ENCODE data around the gene ERN1. TPM values are rescaled to one million over a fixed set of nuclear protein-coding genes. Genes with fewer than 3 reads are reported as not detected.

Gene ERN1
- polyA plus RNA-seq, 3 donors: 11.0 to 27.5 (median 13.7) TPM

GRCh38 chr17:63999680-64000531 lies 130.0 kb downstream of the ERN1 start:
- Histone ChIP-seq H3K4me2 (replicated peaks; ENCODE audit: extremely low read depth, low read length, poor library complexity, severe bottlenecking) (no peak overlapping the region), H3K4me1 (ENCODE audit: control insufficient read depth in 1 of 2, insufficient read depth in 2 of 2, low read length in 2 of 2) (peaks cover 42 to 43% of the 10 kb centered on the region in 2 donors), H3K36me3 (replicated peaks in 1 of 2; ENCODE audit: control insufficient read depth in 1 of 2, insufficient read depth in 2 of 2, low read length in 2 of 2) (peaks cover 29 to 30% of the 10 kb centered on the region in 2 donors), H3K9ac (ENCODE audit: insufficient read depth, low read length, poor library complexity, severe bottlenecking) (no peak overlapping the region), H3K27ac (ENCODE audit: low read depth in 1 of 2, low read length in 2 of 2) (no peak overlapping the region), H3K27me3 (ENCODE audit: control insufficient read depth in 2 of 2, insufficient read depth in 2 of 2, low read length in 2 of 2) (peaks cover 8 to 36% of the 10 kb centered on the region in 2 donors), H3K4me3 (replicated peaks in 1 of 3; ENCODE audit: low read depth in 2 of 3, low read length in 3 of 3) (no peak overlapping the region), H2AFZ (ENCODE audit: insufficient read depth, low read depth, low read length, poor library complexity, severe bottlenecking) (no peak overlapping the region), H3K9me3 (replicated peaks in 1 of 2; ENCODE audit: control insufficient read depth in 1 of 2, insufficient read depth in 1 of 2, low read length in 2 of 2) (no peaks in the 10 kb centered on the region), H4K20me1 (ENCODE audit: insufficient read depth, low read length) (no peaks in the 10 kb centered on the region), H3K79me2 (ENCODE audit: insufficient read depth, low read length) (no peaks in the 10 kb centered on the region)
- peak overlapping the region; percentile 31 to 79 for H3K4me3 Mint-ChIP-seq
- peak overlapping the region in 1 of 7 donors; percentile 76 for H3K27ac Mint-ChIP-seq
- intact Hi-C loops (cut with micrococcal nuclease): no loop called here
- no peak for DNase-seq
- peaks cover 25 to 28% of the 10 kb centered on the region in 2 donors for H3K36me3 Mint-ChIP-seq
- peaks cover 36% of the 10 kb centered on the region for H3K4me1 Mint-ChIP-seq
- H3K9me3 Mint-ChIP-seq: peaks cover 0 to 13% (median 1%) of the 10 kb centered on the region in 7 donors
- WGBS (ENCODE audit: insufficient coverage): 89% methylated on average over 16 of the region's 25 CpGs
- TF ChIP-seq CTCF (IDR thresholded peaks at IDR 0.05): no peak
- peaks cover 32 to 48% (median 41%) of the 10 kb centered on the region in 3 donors for H3K27me3 Mint-ChIP-seq (ENCODE audit: low read depth in 3 of 3)

GRCh38 chr17:63998721-63999679 lies 130.9 kb downstream of the ERN1 start:
- no peak for DNase-seq
- peak overlapping the region; percentile 87 for H2AFZ ChIP-seq (ENCODE audit: insufficient read depth, low read depth, low read length, poor library complexity, severe bottlenecking)
- TF ChIP-seq CTCF (IDR thresholded peaks at IDR 0.05): no peak
- peaks cover 37% of the 10 kb centered on the region for H3K4me1 Mint-ChIP-seq
- peaks cover 0 to 13% (median 1%) of the 10 kb centered on the region in 7 donors for H3K9me3 Mint-ChIP-seq
- WGBS (ENCODE audit: insufficient coverage): 19% methylated on average over 27 of the region's 33 CpGs
- H3K9me3 ChIP-seq (replicated peaks in 1 of 2; ENCODE audit: control insufficient read depth in 1 of 2, insufficient read depth in 1 of 2, low read length in 2 of 2): no peaks in the 10 kb centered on the region
- peaks cover 32 to 50% (median 41%) of the 10 kb centered on the region in 3 donors for H3K27me3 Mint-ChIP-seq (ENCODE audit: low read depth in 3 of 3)
- H3K79me2 ChIP-seq (ENCODE audit: insufficient read depth, low read length): no peaks in the 10 kb centered on the region
- H3K4me3 Mint-ChIP-seq: peak overlapping the region; percentile 71 to 79
- peak overlapping the region; percentile 98 for H3K4me2 ChIP-seq (replicated peaks; ENCODE audit: extremely low read depth, low read length, poor library complexity, severe bottlenecking)
- H3K27ac ChIP-seq (ENCODE audit: low read depth in 1 of 2, low read length in 2 of 2): no peak overlapping the region
- H3K4me1 ChIP-seq (ENCODE audit: control insufficient read depth in 1 of 2, insufficient read depth in 2 of 2, low read length in 2 of 2): peaks cover 42 to 43% of the 10 kb centered on the region in 2 donors
- no peaks in the 10 kb centered on the region for H4K20me1 ChIP-seq (ENCODE audit: insufficient read depth, low read length)
- H3K27me3 ChIP-seq (ENCODE audit: control insufficient read depth in 2 of 2, insufficient read depth in 2 of 2, low read length in 2 of 2): peaks cover 8 to 36% of the 10 kb centered on the region in 2 donors
- peak overlapping the region in 1 of 7 donors; percentile 75 for H3K27ac Mint-ChIP-seq
- peak overlapping the region; percentile 57 to 84 (median 61) for H3K4me3 ChIP-seq (replicated peaks in 1 of 3; ENCODE audit: low read depth in 2 of 3, low read length in 3 of 3)
- intact Hi-C loops (cut with micrococcal nuclease): no loop called here
- H3K36me3 ChIP-seq (replicated peaks in 1 of 2; ENCODE audit: control insufficient read depth in 1 of 2, insufficient read depth in 2 of 2, low read length in 2 of 2): peaks cover 20 to 21% of the 10 kb centered on the region in 2 donors
- peaks cover 16 to 19% of the 10 kb centered on the region in 2 donors for H3K36me3 Mint-ChIP-seq
- no peak overlapping the region for H3K9ac ChIP-seq (ENCODE audit: insufficient read depth, low read length, poor library complexity, severe bottlenecking)
